ENCODE results near the gene NUDT6. TPM values are rescaled to one million over a fixed set of nuclear protein-coding genes. Genes with fewer than 3 reads are reported as not detected.
"Not testable (repeated sequence)": the region's sequence is repeated elsewhere in the genome, so short reads cannot be mapped to it uniquely, and the experiment has no call there.

The NUDT6 gene
- total RNA-seq, 1 donor from 2014 or later, result 11.6 TPM

- H3K4me3 ChIP-seq, result no peak overlapping the region
- H3K4me1 ChIP-seq, result no peaks in the 10 kb centered on the region
- no peak for TF ChIP-seq CTCF (IDR thresholded peaks at IDR 0.05)
- no peaks in the 10 kb centered on the region for H3K27me3 ChIP-seq
- DNase-seq (ENCODE audit: low spot score in 2 of 2), result no peak
- peaks cover 19 to 62% of the 10 kb centered on the region in 2 donors for H3K36me3 ChIP-seq
- H3K9me3 ChIP-seq, result no peaks in the 10 kb centered on the region
- H3K27ac ChIP-seq, result no peak overlapping the region
- intact Hi-C loops (cut with DNase I), result no loop called here
These were observed 29.6 kb upstream of the NUDT6 start for GRCh38 chr4:122952028-122952427.

GRCh38 chr4:122948671-122949070 lies 26.3 kb upstream of the NUDT6 start:
- H3K27ac ChIP-seq, result no peak overlapping the region
- no peaks in the 10 kb centered on the region for H3K4me1 ChIP-seq
- peaks cover 26 to 63% of the 10 kb centered on the region in 2 donors for H3K36me3 ChIP-seq
- H3K9me3 ChIP-seq, result no peaks in the 10 kb centered on the region
- H3K27me3 ChIP-seq, result no peaks in the 10 kb centered on the region
- no peak overlapping the region for H3K4me3 ChIP-seq
- no peak for TF ChIP-seq CTCF (IDR thresholded peaks at IDR 0.05)
- intact Hi-C loops (cut with DNase I), result no loop called here
- DNase-seq (ENCODE audit: low spot score in 2 of 2), result no peak

GRCh38 chr4:122946142-122946541 lies 23.7 kb upstream of the NUDT6 start:
- Histone ChIP-seq H3K27ac (no peak overlapping the region), H3K27me3 (no peaks in the 10 kb centered on the region), H3K4me3 (no peak overlapping the region), H3K36me3 (peaks cover 21 to 43% of the 10 kb centered on the region in 2 donors), H3K9me3 (no peaks in the 10 kb centered on the region), H3K4me1 (no peaks in the 10 kb centered on the region)
- intact Hi-C loops (cut with DNase I), result no loop called here
- no peak for DNase-seq (ENCODE audit: low spot score in 2 of 2)
- TF ChIP-seq CTCF (IDR thresholded peaks at IDR 0.05), result no peak

- H3K4me1 ChIP-seq; H3K27ac ChIP-seq; intact Hi-C loops (cut with DNase I); H3K27me3 ChIP-seq; DNase-seq (ENCODE audit: low spot score in 2 of 2); H3K9me3 ChIP-seq; H3K4me3 ChIP-seq: not testable (repeated sequence)
- peaks cover 21 to 33% of the 10 kb centered on the region in 2 donors for H3K36me3 ChIP-seq
These were observed 22.7 kb upstream of the NUDT6 start for GRCh38 chr4:122945136-122945535.

GRCh38 chr4:122932763-122933162 lies 10.4 kb upstream of the NUDT6 start:
- no peaks in the 10 kb centered on the region for H3K4me1 ChIP-seq
- intact Hi-C loops (cut with DNase I), result loop anchor here (5.0 kb wide), 1 partner anchor 330 kb away; no protein-coding TSS in a partner anchor
- H3K27me3 ChIP-seq, result no peaks in the 10 kb centered on the region
- TF ChIP-seq CTCF (IDR thresholded peaks at IDR 0.05), result no peak
- no peak for DNase-seq (ENCODE audit: low spot score in 2 of 2)
- no peaks in the 10 kb centered on the region for H3K9me3 ChIP-seq
- no peak overlapping the region for H3K27ac ChIP-seq
- H3K4me3 ChIP-seq, result no peak overlapping the region
- H3K36me3 ChIP-seq, result peaks cover 20 to 52% of the 10 kb centered on the region in 2 donors

- H3K27me3 ChIP-seq, result no peaks in the 10 kb centered on the region
- no peaks in the 10 kb centered on the region for H3K9me3 ChIP-seq
- H3K4me1 ChIP-seq, result no peaks in the 10 kb centered on the region
- TF ChIP-seq CTCF (IDR thresholded peaks at IDR 0.05), result peak in 2 of 3 experiments; percentile 55 to 64
- peaks cover 20 to 38% of the 10 kb centered on the region in 2 donors for H3K36me3 ChIP-seq
- no peak for DNase-seq (ENCODE audit: low spot score in 2 of 2)
- intact Hi-C loops (cut with DNase I), result loop anchor here (5.0 kb wide), 1 partner anchor 329 kb away; no protein-coding TSS in a partner anchor
- no peak overlapping the region for H3K27ac ChIP-seq
- H3K4me3 ChIP-seq, result no peak overlapping the region
These were observed 8.5 kb upstream of the NUDT6 start for GRCh38 chr4:122930862-122931261.

Measured in ascending aorta (tissue), 2 donors.